Measurements from ENCODE around the gene ZNF718.
"Not testable (repeated sequence)": the region's sequence is repeated elsewhere in the genome, so short reads cannot be mapped to it uniquely, and the experiment has no call there.

The ZNF718 gene

GRCh38 chr4:169640-170039 lies 45.3 kb downstream of the ZNF718 start:
- not testable (repeated sequence) for H3K4me3 ChIP-seq (ENCODE audit: low read depth in 1 of 2, low read length in 2 of 2); H3K27me3 ChIP-seq (ENCODE audit: control insufficient read depth in 1 of 2, insufficient read depth in 2 of 2, low read length in 2 of 2); H3K27ac ChIP-seq (ENCODE audit: low read depth, low read length); H3K4me1 ChIP-seq (ENCODE audit: insufficient read depth, low read length); H3K9ac ChIP-seq (ENCODE audit: low read length); H3K36me3 ChIP-seq (ENCODE audit: insufficient read depth, low read length)
- peaks cover 40% of the 10 kb centered on the region for H3K9me3 ChIP-seq (ENCODE audit: low read length)

- not testable (repeated sequence) for H3K4me1 ChIP-seq (ENCODE audit: insufficient read depth, low read length); H3K36me3 ChIP-seq (ENCODE audit: insufficient read depth, low read length); H3K27me3 ChIP-seq (ENCODE audit: control insufficient read depth in 1 of 2, insufficient read depth in 2 of 2, low read length in 2 of 2); H3K4me3 ChIP-seq (ENCODE audit: low read depth in 1 of 2, low read length in 2 of 2); H3K27ac ChIP-seq (ENCODE audit: low read depth, low read length); H3K9ac ChIP-seq (ENCODE audit: low read length)
- H3K9me3 ChIP-seq (ENCODE audit: low read length): peaks cover 36% of the 10 kb centered on the region
Observed at GRCh38 chr4:171318-171717, 47.0 kb downstream of the ZNF718 start.

- Histone ChIP-seq H3K4me3 (ENCODE audit: low read depth in 1 of 2, low read length in 2 of 2) (no peak overlapping the region), H3K4me1 (ENCODE audit: insufficient read depth, low read length) (no peaks in the 10 kb centered on the region), H3K27me3 (ENCODE audit: control insufficient read depth in 1 of 2, insufficient read depth in 2 of 2, low read length in 2 of 2) (no peaks in the 10 kb centered on the region), H3K27ac (ENCODE audit: low read depth, low read length) (no peak overlapping the region), H3K9ac (ENCODE audit: low read length) (no peak overlapping the region), H3K9me3 (ENCODE audit: low read length) (peaks cover 36% of the 10 kb centered on the region), H3K36me3 (ENCODE audit: insufficient read depth, low read length) (no peaks in the 10 kb centered on the region)
Observed at GRCh38 chr4:173666-174314, 49.5 kb downstream of the ZNF718 start.

GRCh38 chr4:175986-176385 lies 51.7 kb downstream of the ZNF718 start:
- no peak overlapping the region for H3K27ac ChIP-seq (ENCODE audit: low read depth, low read length)
- peak overlapping the region in 1 of 2 donors; percentile 7 for H3K4me3 ChIP-seq (ENCODE audit: low read depth in 1 of 2, low read length in 2 of 2)
- H3K9me3 ChIP-seq (ENCODE audit: low read length): peaks cover 34% of the 10 kb centered on the region
- H3K9ac ChIP-seq (ENCODE audit: low read length): no peak overlapping the region
- H3K27me3 ChIP-seq (ENCODE audit: control insufficient read depth in 1 of 2, insufficient read depth in 2 of 2, low read length in 2 of 2): no peaks in the 10 kb centered on the region
- H3K36me3 ChIP-seq (ENCODE audit: insufficient read depth, low read length): no peaks in the 10 kb centered on the region
- H3K4me1 ChIP-seq (ENCODE audit: insufficient read depth, low read length): no peaks in the 10 kb centered on the region

DNA sequence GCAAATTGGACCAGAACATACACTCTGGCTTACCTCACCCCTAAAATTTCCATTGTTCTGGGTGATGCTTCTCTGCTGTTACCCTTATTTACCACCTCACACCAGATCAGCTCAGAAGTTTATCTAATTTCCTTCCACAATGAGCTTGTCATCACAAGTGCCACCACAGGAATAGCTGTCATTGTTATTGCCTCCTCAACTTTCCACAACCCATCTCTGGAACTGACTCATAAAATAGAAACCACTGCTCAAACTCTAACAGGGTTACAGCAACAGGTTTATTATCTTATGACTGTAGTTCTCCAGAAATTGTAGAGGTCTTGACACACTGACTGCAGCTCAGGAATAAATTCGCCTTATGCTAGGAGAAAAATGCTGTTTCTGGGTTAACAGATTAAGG lies 52.7 kb downstream of the ZNF718 start:
- no peaks in the 10 kb centered on the region for H3K27me3 ChIP-seq (ENCODE audit: control insufficient read depth in 1 of 2, insufficient read depth in 2 of 2, low read length in 2 of 2)
- H3K4me1 ChIP-seq (ENCODE audit: insufficient read depth, low read length): no peaks in the 10 kb centered on the region
- H3K27ac ChIP-seq (ENCODE audit: low read depth, low read length): no peak overlapping the region
- H3K9me3 ChIP-seq (ENCODE audit: low read length): peaks cover 28% of the 10 kb centered on the region
- no peak overlapping the region for H3K9ac ChIP-seq (ENCODE audit: low read length)
- H3K36me3 ChIP-seq (ENCODE audit: insufficient read depth, low read length): no peaks in the 10 kb centered on the region
- H3K4me3 ChIP-seq (ENCODE audit: low read depth in 1 of 2, low read length in 2 of 2): no peak overlapping the region

DNA sequence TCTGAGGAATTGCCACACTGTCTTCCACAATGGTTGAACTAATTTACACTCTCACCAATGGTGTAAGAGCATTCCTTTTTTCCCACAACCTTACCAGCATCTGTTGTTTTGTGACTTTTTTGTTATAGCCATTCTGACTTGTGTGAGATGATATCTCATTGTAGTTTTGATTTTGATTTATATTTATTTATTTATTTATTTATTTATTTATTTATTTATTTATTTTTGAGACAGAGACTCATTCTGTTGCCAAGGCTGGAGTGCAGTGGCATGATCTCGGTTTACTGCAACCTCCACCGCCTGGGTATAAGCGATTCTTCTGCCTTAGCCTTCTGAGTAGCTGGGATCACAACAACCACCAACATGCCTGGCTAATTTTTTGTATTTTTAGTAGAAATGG lies 57.9 kb downstream of the ZNF718 start:
- H3K36me3 ChIP-seq (ENCODE audit: insufficient read depth, low read length); H3K4me1 ChIP-seq (ENCODE audit: insufficient read depth, low read length); H3K4me3 ChIP-seq (ENCODE audit: low read depth in 1 of 2, low read length in 2 of 2); H3K27me3 ChIP-seq (ENCODE audit: control insufficient read depth in 1 of 2, insufficient read depth in 2 of 2, low read length in 2 of 2); H3K9ac ChIP-seq (ENCODE audit: low read length); H3K27ac ChIP-seq (ENCODE audit: low read depth, low read length): not testable (repeated sequence)
- peaks cover 26% of the 10 kb centered on the region for H3K9me3 ChIP-seq (ENCODE audit: low read length)

- no peak overlapping the region for H3K27ac ChIP-seq (ENCODE audit: low read depth, low read length)
- H3K4me1 ChIP-seq (ENCODE audit: insufficient read depth, low read length): no peaks in the 10 kb centered on the region
- no peak overlapping the region for H3K4me3 ChIP-seq (ENCODE audit: low read depth in 1 of 2, low read length in 2 of 2)
- H3K36me3 ChIP-seq (ENCODE audit: insufficient read depth, low read length): no peaks in the 10 kb centered on the region
- no peak overlapping the region for H3K9ac ChIP-seq (ENCODE audit: low read length)
- H3K9me3 ChIP-seq (ENCODE audit: low read length): peaks cover 21% of the 10 kb centered on the region
- H3K27me3 ChIP-seq (ENCODE audit: control insufficient read depth in 1 of 2, insufficient read depth in 2 of 2, low read length in 2 of 2): no peaks in the 10 kb centered on the region
Observed at GRCh38 chr4:188091-188490, 63.8 kb downstream of the ZNF718 start.

- not testable (repeated sequence) for H3K36me3 ChIP-seq (ENCODE audit: insufficient read depth, low read length); H3K9me3 ChIP-seq (ENCODE audit: low read length); H3K9ac ChIP-seq (ENCODE audit: low read length); H3K4me3 ChIP-seq (ENCODE audit: low read depth in 1 of 2, low read length in 2 of 2); H3K27ac ChIP-seq (ENCODE audit: low read depth, low read length); H3K27me3 ChIP-seq (ENCODE audit: control insufficient read depth in 1 of 2, insufficient read depth in 2 of 2, low read length in 2 of 2); H3K4me1 ChIP-seq (ENCODE audit: insufficient read depth, low read length)
Observed at GRCh38 chr4:195159-195558, 70.9 kb downstream of the ZNF718 start.

DNA sequence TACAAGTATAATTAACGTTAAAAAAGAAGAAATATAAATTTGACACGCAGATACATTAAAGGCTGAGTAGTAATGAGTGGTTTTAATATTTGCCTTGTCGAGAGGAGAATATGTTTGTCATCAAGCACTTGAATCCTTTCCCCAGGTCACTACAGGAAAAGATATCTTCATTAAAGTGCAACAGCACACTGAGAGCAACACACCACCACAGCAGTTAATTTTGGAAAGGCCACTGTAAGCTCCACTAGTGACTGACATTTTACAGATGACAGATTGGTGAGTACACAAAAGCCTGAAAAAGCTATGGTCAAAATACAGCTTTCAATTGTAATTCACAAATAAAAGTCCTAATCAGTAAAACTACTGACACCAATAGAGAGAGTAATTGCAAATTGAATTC lies 76.6 kb downstream of the ZNF718 start:
- Histone ChIP-seq H3K9me3 (ENCODE audit: low read length) (no peaks in the 10 kb centered on the region), H3K9ac (ENCODE audit: low read length) (no peak overlapping the region), H3K36me3 (ENCODE audit: insufficient read depth, low read length) (no peaks in the 10 kb centered on the region), H3K4me3 (ENCODE audit: low read depth in 1 of 2, low read length in 2 of 2) (no peak overlapping the region), H3K27me3 (ENCODE audit: control insufficient read depth in 1 of 2, insufficient read depth in 2 of 2, low read length in 2 of 2) (no peaks in the 10 kb centered on the region), H3K27ac (ENCODE audit: low read depth, low read length) (no peak overlapping the region), H3K4me1 (ENCODE audit: insufficient read depth, low read length) (no peaks in the 10 kb centered on the region)

DNA sequence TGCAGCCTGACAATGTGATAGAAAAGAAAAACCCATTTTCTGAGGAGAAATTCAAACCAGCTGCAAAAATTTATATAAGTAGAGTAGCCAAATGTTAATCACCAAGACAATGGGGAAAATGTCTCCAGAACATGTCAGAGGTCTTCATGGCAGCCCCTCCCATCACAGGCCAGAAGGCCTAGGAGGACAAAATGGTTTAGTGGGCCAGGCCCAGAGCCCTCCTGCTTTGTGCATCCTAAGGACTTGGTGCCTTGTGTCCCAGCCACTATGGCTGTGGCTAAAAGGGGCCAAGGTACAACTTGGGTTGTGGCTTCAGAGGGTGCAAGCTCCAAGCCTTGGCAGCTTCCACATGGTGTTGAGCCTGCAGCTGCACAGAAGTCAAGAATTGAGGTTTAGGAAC lies 78.5 kb downstream of the ZNF718 start:
- not testable (repeated sequence) for H3K9me3 ChIP-seq (ENCODE audit: low read length); H3K36me3 ChIP-seq (ENCODE audit: insufficient read depth, low read length); H3K4me1 ChIP-seq (ENCODE audit: insufficient read depth, low read length); H3K27me3 ChIP-seq (ENCODE audit: control insufficient read depth in 1 of 2, insufficient read depth in 2 of 2, low read length in 2 of 2); H3K9ac ChIP-seq (ENCODE audit: low read length); H3K27ac ChIP-seq (ENCODE audit: low read depth, low read length); H3K4me3 ChIP-seq (ENCODE audit: low read depth in 1 of 2, low read length in 2 of 2)

- no peak overlapping the region for H3K4me3 ChIP-seq (ENCODE audit: low read depth in 1 of 2, low read length in 2 of 2)
- H3K27me3 ChIP-seq (ENCODE audit: control insufficient read depth in 1 of 2, insufficient read depth in 2 of 2, low read length in 2 of 2): no peaks in the 10 kb centered on the region
- no peaks in the 10 kb centered on the region for H3K36me3 ChIP-seq (ENCODE audit: insufficient read depth, low read length)
- no peak overlapping the region for H3K9ac ChIP-seq (ENCODE audit: low read length)
- no peaks in the 10 kb centered on the region for H3K4me1 ChIP-seq (ENCODE audit: insufficient read depth, low read length)
- H3K9me3 ChIP-seq (ENCODE audit: low read length): no peaks in the 10 kb centered on the region
- H3K27ac ChIP-seq (ENCODE audit: low read depth, low read length): no peak overlapping the region
Observed at GRCh38 chr4:205097-205756, 80.9 kb downstream of the ZNF718 start.

DNA sequence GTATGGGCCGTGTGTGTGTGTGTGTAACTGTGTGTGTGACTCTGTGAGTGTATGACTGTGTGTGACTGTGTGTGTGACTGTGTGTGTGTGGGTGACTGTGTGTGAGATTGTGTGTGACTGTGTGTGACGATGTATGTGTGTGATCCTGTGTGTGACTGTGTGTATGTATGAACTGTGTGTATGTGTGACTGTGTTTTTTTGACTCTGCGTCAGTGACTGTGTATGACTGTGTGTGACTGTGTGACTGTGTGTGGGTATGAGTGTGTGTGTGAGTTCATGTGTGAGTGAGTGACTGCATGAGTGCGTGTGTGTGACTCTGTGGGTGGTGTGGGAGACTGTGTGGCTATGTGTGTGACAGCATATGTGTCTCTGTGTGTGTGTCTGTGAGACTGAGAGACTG lies 81.8 kb downstream of the ZNF718 start:
- H3K9ac ChIP-seq (ENCODE audit: low read length): no peak overlapping the region
- H3K4me3 ChIP-seq (ENCODE audit: low read depth in 1 of 2, low read length in 2 of 2): no peak overlapping the region
- H3K27me3 ChIP-seq (ENCODE audit: control insufficient read depth in 1 of 2, insufficient read depth in 2 of 2, low read length in 2 of 2): no peaks in the 10 kb centered on the region
- H3K27ac ChIP-seq (ENCODE audit: low read depth, low read length): no peak overlapping the region
- no peaks in the 10 kb centered on the region for H3K4me1 ChIP-seq (ENCODE audit: insufficient read depth, low read length)
- no peaks in the 10 kb centered on the region for H3K9me3 ChIP-seq (ENCODE audit: low read length)
- H3K36me3 ChIP-seq (ENCODE audit: insufficient read depth, low read length): no peaks in the 10 kb centered on the region
